Fibroblast of lung (primary cell): ENCODE data around the gene SLC1A1.

Experiments used
- CTCF ChIP-seq, 2 donors: IDR thresholded peaks in 1 of 2; conservative IDR thresholded peaks in 1 of 2; 1 replicate in 1 of 2; 2 replicates in 1 of 2; pipeline ENCODE4 v1.5.1; 2011 to 2012; ENCODE audit warnings: low read length in 2 of 2, control low read depth in 1 of 2, inconsistent platforms in 1 of 2, low read depth in 1 of 2, mild to moderate bottlenecking in 1 of 2
- EZH2 ChIP-seq: IDR thresholded peaks from 2 replicates; pipeline ENCODE4 v1.5.1; 2012; ENCODE audit warnings: low read length, control low read depth, mild to moderate bottlenecking; ENCODE audit errors: missing control alignments

GRCh38 chr9:4548811-4549725, 58.8 kb downstream of the SLC1A1 start:
- peak in 1 of 2 donors; percentile 19 for TF ChIP-seq CTCF (conservative IDR thresholded peaks at IDR 0.05 in 1 of 2, IDR thresholded peaks at IDR 0.05 in 1 of 2; ENCODE audit: low read depth in 1 of 2, low read length in 2 of 2)
- TF ChIP-seq EZH2 = no peak
